Duodenal mucosa (tissue), 2 donors: ENCODE data around the gene MYOZ3.

Experiments used
- H3K27ac ChIP-seq: one replicate; pipeline ENCODE4 v1.7.0; 2013; ENCODE audit warnings: low read depth, low read length
- H3K27me3 ChIP-seq, 2 donors: one replicate each; pipeline ENCODE4 v1.7.0; 2013; ENCODE audit warnings: low read length in 2 of 2, control low read depth in 1 of 2; ENCODE audit not compliant: insufficient read depth in 2 of 2, control insufficient read depth in 1 of 2
- H3K36me3 ChIP-seq, 2 donors: one replicate each; pipeline ENCODE4 v1.7.0; 2013; ENCODE audit warnings: low read length in 2 of 2, control low read depth in 1 of 2; ENCODE audit not compliant: insufficient read depth in 2 of 2, control insufficient read depth in 1 of 2
- H3K4me1 ChIP-seq, 2 donors: one replicate each; pipeline ENCODE4 v1.7.0; 2013; ENCODE audit warnings: low read length in 2 of 2, control low read depth in 1 of 2; ENCODE audit not compliant: insufficient read depth in 2 of 2, control insufficient read depth in 1 of 2
- H3K4me3 ChIP-seq, 2 donors: one replicate each; pipeline ENCODE4 v1.7.0; 2013; ENCODE audit warnings: low read length in 2 of 2, low read depth in 1 of 2
- H3K9ac ChIP-seq, 2 donors: one replicate each; pipeline ENCODE4 v1.7.0; 2013; ENCODE audit warnings: low read length in 2 of 2, low read depth in 1 of 2
- H3K9me3 ChIP-seq, 2 donors: one replicate each; pipeline ENCODE4 v1.7.0; 2013; ENCODE audit warnings: low read length in 2 of 2, control low read depth in 1 of 2; ENCODE audit not compliant: control insufficient read depth in 1 of 2

Gene MYOZ3

GRCh38 chr5:150694612-150695011, 33.6 kb downstream of the MYOZ3 start:
- Histone ChIP-seq H3K9me3 (no peaks in the 10 kb centered on the region), H3K36me3 (peaks cover 68 to 81% of the 10 kb centered on the region in 2 donors), H3K4me3 (no peak overlapping the region), H3K4me1 (peaks cover 5 to 10% of the 10 kb centered on the region in 2 donors), H3K27ac (no peak overlapping the region), H3K27me3 (no peaks in the 10 kb centered on the region), H3K9ac (no peak overlapping the region)

- Histone ChIP-seq H3K4me3 (peak overlapping the region; percentile 99 to 100), H3K27me3 (no peaks in the 10 kb centered on the region), H3K27ac (peak overlapping the region; percentile 97), H3K9ac (peak overlapping the region; percentile 98 to 99), H3K36me3 (peaks cover 25 to 33% of the 10 kb centered on the region in 2 donors), H3K9me3 (no peaks in the 10 kb centered on the region), H3K4me1 (peaks cover 11 to 20% of the 10 kb centered on the region in 2 donors)
Measured at GRCh38 chr5:150700246-150700593, 39.2 kb downstream of the MYOZ3 start.

DNA sequence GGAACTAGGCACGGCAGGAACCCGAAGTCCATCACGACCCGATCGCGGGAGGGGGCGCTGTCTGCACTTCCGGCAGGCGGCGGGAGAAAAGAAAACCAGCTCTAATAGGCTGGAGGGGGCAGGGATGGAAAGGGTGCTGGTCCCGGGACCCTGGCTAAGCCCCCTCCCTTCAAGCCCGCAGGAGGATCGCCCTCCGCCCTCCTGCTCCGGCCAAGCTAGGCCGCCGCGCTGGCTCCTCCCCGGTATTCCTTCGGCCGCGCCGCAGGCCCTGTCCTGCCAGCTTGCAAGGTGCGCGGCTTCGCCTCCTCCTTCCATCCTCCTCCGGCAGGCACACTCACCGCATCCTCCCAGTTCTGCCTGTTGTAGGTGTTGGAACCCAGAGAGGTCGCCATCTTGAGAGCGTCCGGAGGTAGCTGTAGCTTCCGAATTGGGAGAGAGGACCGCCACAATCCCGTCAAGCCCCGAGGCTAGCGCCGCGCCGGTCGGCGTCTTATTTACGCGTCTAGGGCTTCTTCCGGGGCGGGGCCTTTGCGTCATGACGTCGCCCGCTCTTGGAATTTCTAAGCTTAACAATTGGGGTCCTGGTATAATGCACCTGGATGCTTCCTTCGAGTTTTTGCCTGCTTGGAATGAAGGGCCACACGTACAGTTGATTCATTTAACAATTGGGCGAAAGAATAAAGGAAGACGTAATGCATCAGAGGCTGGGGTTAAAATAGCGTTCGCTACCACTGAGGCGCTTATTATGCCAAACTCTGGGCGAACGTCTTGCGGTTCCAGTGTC, 39.7 kb downstream of the MYOZ3 start, which contains the start of gene RBM22:
RBM22 (minus strand) TSS at position 469 of the 784 bp plus-strand sequence; CDS start at position 392, 77 bp downstream.
- Histone ChIP-seq H3K27ac (peak within 1 kb of the TSS; percentile 97), H3K4me1 (peaks cover 11 to 20% of the 10 kb centered on the region in 2 donors), H3K9ac (peak within 1 kb of the TSS; percentile 98 to 99), H3K9me3 (no peaks in the 10 kb centered on the region), H3K36me3 (peaks cover 20 to 27% of the 10 kb centered on the region in 2 donors), H3K4me3 (peak within 1 kb of the TSS; percentile 99 to 100), H3K27me3 (no peaks in the 10 kb centered on the region)

DNA sequence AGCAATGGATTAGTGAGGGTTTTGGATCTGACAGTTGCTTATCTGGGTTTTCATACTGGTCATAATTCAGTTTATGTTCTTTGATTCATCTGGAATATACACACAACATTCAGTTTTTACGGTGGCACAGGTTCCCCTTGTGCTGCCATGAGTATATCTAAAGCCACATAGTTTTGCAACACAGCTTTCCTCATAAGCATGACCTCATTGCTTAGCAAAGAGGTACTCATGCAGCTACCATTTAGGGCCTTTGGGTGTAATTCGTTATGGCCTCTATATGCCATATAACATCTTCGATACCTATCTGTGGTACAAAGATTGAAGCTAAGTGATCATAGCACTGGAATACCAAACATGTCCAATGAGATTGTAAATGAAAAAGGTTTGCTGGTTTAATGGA, 42.7 kb downstream of the MYOZ3 start:
- H3K4me1 ChIP-seq: peaks cover 11 to 19% of the 10 kb centered on the region in 2 donors
- no peak overlapping the region for H3K9ac ChIP-seq
- no peaks in the 10 kb centered on the region for H3K9me3 ChIP-seq
- peaks cover 6 to 7% of the 10 kb centered on the region in 2 donors for H3K36me3 ChIP-seq
- H3K27ac ChIP-seq: no peak overlapping the region
- H3K27me3 ChIP-seq: no peaks in the 10 kb centered on the region
- H3K4me3 ChIP-seq: no peak overlapping the region

DNA sequence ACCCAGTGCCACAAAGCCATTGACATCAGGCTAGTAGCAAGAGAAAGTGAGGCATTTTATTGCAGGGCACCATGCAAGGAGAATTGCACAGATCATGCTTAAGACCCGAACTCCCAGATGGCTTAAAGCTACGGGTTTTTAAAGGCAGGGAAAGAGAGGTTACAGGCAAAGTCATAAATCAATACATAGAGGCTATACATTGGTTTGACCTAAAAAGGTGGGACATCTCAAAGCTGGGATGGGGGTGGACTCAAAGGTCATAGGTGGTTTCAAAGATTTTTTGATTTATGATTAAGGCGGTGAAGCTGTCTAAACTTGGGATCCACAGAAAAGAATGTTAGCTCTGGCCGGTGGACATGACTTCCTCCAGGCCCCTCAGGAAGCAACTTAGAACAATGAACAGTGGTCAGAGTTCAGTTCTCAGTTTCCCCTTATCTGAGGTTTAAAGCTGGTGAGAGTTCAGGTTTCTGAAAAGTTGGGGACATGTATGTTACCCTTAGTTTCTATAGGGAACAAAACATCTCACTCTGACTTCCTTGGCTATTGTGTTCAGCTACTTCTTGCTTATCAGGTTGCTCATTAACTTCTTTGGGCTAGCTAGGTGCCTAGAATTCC, 45.8 kb downstream of the MYOZ3 start:
- peaks cover 24 to 37% of the 10 kb centered on the region in 2 donors for H3K36me3 ChIP-seq

GRCh38 chr5:150710165-150710564, 49.1 kb downstream of the MYOZ3 start:
- H3K4me3 ChIP-seq: no peak overlapping the region
- no peaks in the 10 kb centered on the region for H3K27me3 ChIP-seq
- H3K36me3 ChIP-seq: peaks cover 29 to 65% of the 10 kb centered on the region in 2 donors
- H3K4me1 ChIP-seq: no peaks in the 10 kb centered on the region
- no peaks in the 10 kb centered on the region for H3K9me3 ChIP-seq
- no peak overlapping the region for H3K9ac ChIP-seq
- H3K27ac ChIP-seq: no peak overlapping the region

More for the DNA sequence above, 45.8 kb downstream of the MYOZ3 start:
- Histone ChIP-seq H3K9me3 (no peaks in the 10 kb centered on the region), H3K27me3 (no peaks in the 10 kb centered on the region), H3K27ac (no peak overlapping the region), H3K9ac (no peak overlapping the region), H3K4me1 (no peaks in the 10 kb centered on the region), H3K4me3 (no peak overlapping the region)

- H3K36me3 ChIP-seq: peaks cover 27 to 72% of the 10 kb centered on the region in 2 donors
- H3K9me3 ChIP-seq: no peaks in the 10 kb centered on the region
- no peaks in the 10 kb centered on the region for H3K27me3 ChIP-seq
- H3K4me1 ChIP-seq: no peaks in the 10 kb centered on the region
- H3K9ac ChIP-seq: no peak overlapping the region
- H3K27ac ChIP-seq: no peak overlapping the region
- H3K4me3 ChIP-seq: no peak overlapping the region
Measured at GRCh38 chr5:150723845-150724244, 62.8 kb downstream of the MYOZ3 start.
